CD4-positive, alpha-beta memory T cell (primary cell): ENCODE results near the gene SLC39A11. TPM values are rescaled to one million over a fixed set of nuclear protein-coding genes. Genes with fewer than 3 reads are reported as not detected.

Experiments
- CTCF ChIA-PET: fragments of 350-600 bp; sonication (Branson Sonifier 250); formaldehyde crosslinking; loops from one replicate; lab custom pipeline; 2021; ENCODE audit warnings: inconsistent platforms; ENCODE audit not compliant: partially characterized antibody; lab: Charles Lee
- POLR2A ChIA-PET: fragments of 350-600 bp; sonication (Branson Sonifier 250); formaldehyde crosslinking; loops from one replicate; lab custom pipeline; 2021; ENCODE audit not compliant: partially characterized antibody; lab: Charles Lee
- DNase-seq, 5 donors: peaks; one replicate each; pipeline versions ENCODE4 v3.0.0 to v3.0.0-alpha.2; 2020 to 2022; ENCODE audit warnings: mixed read lengths in 1 of 5
- H3K27ac ChIP-seq: one replicate; pipeline ENCODE4 v1.7.0; 2013; ENCODE audit warnings: low read depth, low read length
- H3K27me3 ChIP-seq: 2 replicates; pipeline ENCODE4 v1.7.0; 2013; ENCODE audit warnings: mild to moderate bottlenecking, low read length, moderate library complexity; ENCODE audit not compliant: insufficient read depth
- H3K36me3 ChIP-seq: 2 replicates; pipeline ENCODE4 v1.7.0; 2013; ENCODE audit warnings: mild to moderate bottlenecking, low read length, moderate library complexity; ENCODE audit not compliant: insufficient read depth
- H3K4me1 ChIP-seq: 2 replicates; pipeline ENCODE4 v1.7.0; 2013; ENCODE audit warnings: mild to moderate bottlenecking, low read length, moderate library complexity; ENCODE audit not compliant: insufficient read depth
- H3K4me3 ChIP-seq, 2 donors: one replicate each; pipeline ENCODE4 v1.7.0; 2013; ENCODE audit warnings: low read length in 2 of 2, mild to moderate bottlenecking in 1 of 2
- H3K9me3 ChIP-seq, 2 donors: one replicate each; pipeline ENCODE4 v1.7.0; 2013; ENCODE audit warnings: low read length in 2 of 2, control low read depth in 1 of 2; ENCODE audit not compliant: control insufficient read depth in 1 of 2
- H3K27ac Mint-ChIP-seq, 7 donors: one replicate each; pipeline ENCODE4 v1.8.0; 2020 to 2021; ENCODE audit warnings: mixed read lengths in 7 of 7, mild to moderate bottlenecking in 6 of 7, inconsistent platforms in 3 of 7, moderate library complexity in 3 of 7
- H3K27me3 Mint-ChIP-seq, 2 donors: one replicate each; pipeline ENCODE4 v1.8.0; 2020 to 2021; ENCODE audit warnings: mixed read lengths in 2 of 2
- H3K36me3 Mint-ChIP-seq, 2 donors: one replicate each; pipeline ENCODE4 v1.8.0; 2020 to 2021; ENCODE audit warnings: mixed read lengths in 2 of 2, inconsistent platforms in 1 of 2, mild to moderate bottlenecking in 1 of 2
- H3K4me1 Mint-ChIP-seq, 4 donors: one replicate each; pipeline ENCODE4 v1.8.0; 2020 to 2021; ENCODE audit warnings: mixed read lengths in 4 of 4, mild to moderate bottlenecking in 1 of 4
- H3K4me3 Mint-ChIP-seq, 8 donors: one replicate each; pipeline ENCODE4 v1.8.0; 2020 to 2021; ENCODE audit warnings: mixed read lengths in 8 of 8, mild to moderate bottlenecking in 7 of 8, moderate library complexity in 6 of 8, inconsistent platforms in 3 of 8
- H3K9me3 Mint-ChIP-seq, 8 donors: one replicate each; pipeline ENCODE4 v1.8.0; 2020 to 2021; ENCODE audit warnings: mixed read lengths in 8 of 8, mild to moderate bottlenecking in 5 of 8, inconsistent platforms in 3 of 8, moderate library complexity in 1 of 8
- intact Hi-C: fragments of 100-400 bp; cut with micrococcal nuclease; formaldehyde crosslinking; loops from one replicate; pipeline ENCODE4 v1.15.1; 2023
- polyA plus RNA-seq, 2 donors: library from polyadenylated mRNA; unstranded; fragments of 300-500 nt; fragmentation: Illumina TruSeq; gene quantifications; one replicate each; pipeline ENCODE4 v1.2.3, GENCODE V29; 2021
- total RNA-seq, 2 experiments: library from RNA; stranded (reverse); gene quantifications; one replicate each; pipeline ENCODE4 v1.2.3, GENCODE V29; 2021

Gene SLC39A11
- total and polyA plus RNA-seq, 4 experiments from 2014 or later, result 15.9 to 23.7 (median 20.4) TPM

DNA sequence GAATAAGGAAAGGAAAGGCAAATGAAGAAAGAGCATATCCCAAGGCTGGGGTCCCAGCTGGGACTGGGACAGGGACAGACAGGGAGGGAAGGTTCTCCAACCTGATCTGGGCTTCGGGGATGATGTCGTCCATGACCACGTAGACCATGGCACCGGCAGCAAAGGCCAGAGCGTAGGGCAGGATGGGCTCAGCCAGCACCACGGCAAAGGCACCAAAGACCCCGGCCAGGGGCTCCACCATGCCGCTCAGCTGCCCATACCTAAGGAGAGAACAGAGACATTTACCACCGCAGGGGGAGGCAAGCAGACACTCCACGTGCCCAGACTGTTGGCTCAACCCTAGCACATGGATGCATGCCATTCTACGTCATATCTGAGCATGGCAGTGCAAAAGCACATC, 443.8 kb downstream of the SLC39A11 start:
- intact Hi-C loops, result no loop called here
- POLR2A ChIA-PET, result no interaction called here

DNA sequence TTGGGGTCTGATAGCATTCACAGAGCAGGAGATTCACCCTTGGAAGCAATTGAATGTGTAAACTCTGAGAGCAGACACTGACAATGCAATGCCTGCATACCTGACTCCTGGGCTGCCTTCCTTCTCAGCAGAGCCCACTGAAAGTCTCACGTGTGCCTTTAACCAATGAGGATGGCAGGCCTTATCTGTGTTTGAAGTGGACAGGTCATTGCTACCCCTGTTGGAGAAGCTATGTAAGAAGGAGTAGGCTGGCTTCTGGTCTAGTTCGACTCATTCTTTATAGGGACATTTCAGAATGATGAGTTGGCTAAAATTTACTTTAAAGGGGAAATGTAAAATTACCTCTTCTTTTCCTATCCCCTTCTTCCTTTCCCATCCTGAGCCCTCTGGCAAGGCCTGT, 446.3 kb downstream of the SLC39A11 start:
- H3K27me3 ChIP-seq, result no peaks in the 10 kb centered on the region
- DNase-seq, result no peak
- no peak overlapping the region for H3K27ac ChIP-seq
- Mint-ChIP-seq H3K36me3 (peaks cover 1 to 35% of the 10 kb centered on the region in 2 donors), H3K27me3 (peaks cover 0 to 5% of the 10 kb centered on the region in 2 donors), H3K4me1 (no peaks in the 10 kb centered on the region), H3K4me3 (no peak overlapping the region), H3K27ac (no peak overlapping the region), H3K9me3 (no peaks in the 10 kb centered on the region)
- intact Hi-C loops, result no loop called here
- H3K4me1 ChIP-seq, result no peaks in the 10 kb centered on the region
- H3K4me3 ChIP-seq, result no peak overlapping the region
- H3K9me3 ChIP-seq, result no peaks in the 10 kb centered on the region
- ChIA-PET CTCF (interaction anchor here (1.9 kb wide), 1 partner anchor 81 kb away, joined by 6 read pairs; no protein-coding TSS in a partner anchor), POLR2A (no interaction called here)
- H3K36me3 ChIP-seq, result no peaks in the 10 kb centered on the region

More for the DNA sequence above, 443.8 kb downstream of the SLC39A11 start:
- H3K9me3 ChIP-seq, result no peaks in the 10 kb centered on the region
- H3K4me1 ChIP-seq, result no peaks in the 10 kb centered on the region
- no peaks in the 10 kb centered on the region for H3K36me3 ChIP-seq
- no peak for DNase-seq
- no peaks in the 10 kb centered on the region for H3K27me3 ChIP-seq
- H3K27ac ChIP-seq, result no peak overlapping the region
- Mint-ChIP-seq H3K27me3 (no peaks in the 10 kb centered on the region), H3K4me3 (no peak overlapping the region), H3K4me1 (no peaks in the 10 kb centered on the region), H3K27ac (no peak overlapping the region), H3K9me3 (no peaks in the 10 kb centered on the region), H3K36me3 (peaks cover 1 to 31% of the 10 kb centered on the region in 2 donors)
- CTCF ChIA-PET, result no interaction called here
- no peak overlapping the region for H3K4me3 ChIP-seq

DNA sequence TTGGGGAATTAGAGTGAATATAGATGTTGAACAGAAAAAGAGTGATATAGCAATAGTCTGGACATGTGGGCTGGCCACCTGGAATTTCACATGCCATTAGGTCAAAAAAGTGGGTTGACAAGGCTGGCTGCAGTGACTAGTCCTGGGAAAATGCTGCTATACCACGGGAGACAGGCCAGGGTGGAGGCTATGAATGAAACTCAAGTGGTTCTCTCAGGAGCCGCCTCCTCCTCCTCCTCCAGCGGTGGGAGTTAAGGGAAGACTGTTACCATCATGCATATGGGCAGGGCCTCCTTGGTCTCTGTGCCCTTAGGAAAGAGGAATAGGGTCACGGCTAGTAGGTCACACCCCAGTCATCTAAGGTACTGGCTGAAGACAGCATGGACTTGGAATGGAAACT, 448.0 kb downstream of the SLC39A11 start:
- ChIA-PET CTCF (no interaction called here), POLR2A (no interaction called here)
- Histone ChIP-seq H3K27ac (no peak overlapping the region), H3K27me3 (no peaks in the 10 kb centered on the region), H3K4me1 (no peaks in the 10 kb centered on the region), H3K9me3 (no peaks in the 10 kb centered on the region), H3K4me3 (no peak overlapping the region), H3K36me3 (no peaks in the 10 kb centered on the region)
- no peaks in the 10 kb centered on the region for H3K9me3 Mint-ChIP-seq
- H3K4me3 Mint-ChIP-seq, result no peak overlapping the region
- H3K27ac Mint-ChIP-seq, result no peak overlapping the region
- no peak for DNase-seq
- peaks cover 0 to 2% (median 0%) of the 10 kb centered on the region in 4 donors for H3K4me1 Mint-ChIP-seq
- intact Hi-C loops, result no loop called here
- H3K27me3 Mint-ChIP-seq, result peaks cover 0 to 10% of the 10 kb centered on the region in 2 donors
- H3K36me3 Mint-ChIP-seq, result peaks cover 1 to 35% of the 10 kb centered on the region in 2 donors

DNA sequence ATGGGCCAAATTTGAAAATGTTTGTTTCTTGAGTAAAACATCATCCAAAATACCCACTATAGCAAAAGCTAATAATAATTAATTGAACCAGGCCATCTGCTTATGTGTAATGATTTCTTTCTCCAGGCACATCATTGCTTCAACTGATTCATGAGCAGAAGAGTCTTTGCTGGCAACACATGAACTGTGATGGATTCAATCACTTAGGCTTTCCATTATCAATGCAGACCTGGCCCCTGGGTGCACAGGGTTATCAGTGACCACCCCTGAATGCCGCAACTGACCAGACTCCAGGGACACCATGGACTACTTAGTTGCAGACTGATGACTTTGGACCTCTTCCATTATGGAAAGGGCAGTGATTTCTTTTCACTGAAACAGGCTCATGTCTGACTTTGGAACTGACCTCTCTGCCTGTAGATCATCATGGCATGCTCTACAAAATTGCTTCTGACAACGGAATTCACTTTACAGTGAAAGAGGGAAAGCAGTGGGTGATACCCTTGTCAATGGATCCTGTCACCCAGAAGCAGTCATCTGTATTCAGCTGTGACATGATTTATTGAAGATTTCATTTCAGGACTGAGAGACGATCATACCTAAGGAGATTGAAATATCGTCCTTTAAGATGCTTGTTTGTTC, 448.8 kb downstream of the SLC39A11 start:
- CTCF ChIA-PET, result interaction anchor here (0.7 kb wide), 1 partner anchor 84 kb away, joined by 4 read pairs; no protein-coding TSS in a partner anchor
- intact Hi-C loops, result no loop called here

DNA sequence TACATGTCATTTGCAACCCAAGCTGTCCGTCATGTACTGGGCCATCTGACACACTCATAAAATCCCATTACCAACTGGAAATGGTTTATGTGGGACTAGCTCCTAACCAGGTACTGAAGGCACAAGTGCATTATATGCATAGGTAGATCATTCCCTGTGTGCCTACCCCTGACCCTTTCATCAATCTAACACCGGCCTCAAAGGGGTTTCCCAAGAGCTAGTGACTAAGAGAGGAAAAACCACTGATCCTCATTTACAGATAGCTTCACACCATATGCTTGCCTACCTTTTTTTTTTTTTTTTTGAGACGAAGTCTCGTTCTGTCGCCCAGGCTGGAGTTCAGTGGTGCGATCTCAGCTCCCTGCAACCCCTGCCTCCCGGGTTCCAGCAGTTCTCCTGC, 449.8 kb downstream of the SLC39A11 start:
- Histone ChIP-seq H3K27me3 (no peaks in the 10 kb centered on the region), H3K4me1 (no peaks in the 10 kb centered on the region), H3K9me3 (no peaks in the 10 kb centered on the region), H3K27ac (no peak overlapping the region), H3K4me3 (no peak overlapping the region), H3K36me3 (no peaks in the 10 kb centered on the region)
- H3K9me3 Mint-ChIP-seq, result no peaks in the 10 kb centered on the region
- no peak for DNase-seq
- peaks cover 1 to 28% of the 10 kb centered on the region in 2 donors for H3K36me3 Mint-ChIP-seq
- peaks cover 0 to 10% of the 10 kb centered on the region in 2 donors for H3K27me3 Mint-ChIP-seq
- intact Hi-C loops, result no loop called here
- ChIA-PET POLR2A (interaction anchor here (0.6 kb wide), 1 partner anchor 21 kb away, joined by 3 read pairs; no protein-coding TSS in a partner anchor), CTCF (interaction anchor here (0.7 kb wide), 1 partner anchor 85 kb away, joined by 4 read pairs; no protein-coding TSS in a partner anchor)
- no peak overlapping the region for H3K4me3 Mint-ChIP-seq
- no peak overlapping the region for H3K27ac Mint-ChIP-seq
- H3K4me1 Mint-ChIP-seq, result peaks cover 0 to 4% (median 0%) of the 10 kb centered on the region in 4 donors

More for the DNA sequence above, 448.8 kb downstream of the SLC39A11 start:
- no peaks in the 10 kb centered on the region for H3K9me3 Mint-ChIP-seq
- no peak overlapping the region for H3K27ac ChIP-seq
- H3K4me1 ChIP-seq, result no peaks in the 10 kb centered on the region
- peaks cover 1 to 34% of the 10 kb centered on the region in 2 donors for H3K36me3 Mint-ChIP-seq
- H3K9me3 ChIP-seq, result no peaks in the 10 kb centered on the region
- POLR2A ChIA-PET, result no interaction called here
- H3K27me3 Mint-ChIP-seq, result peaks cover 0 to 10% of the 10 kb centered on the region in 2 donors
- peaks cover 0 to 2% (median 0%) of the 10 kb centered on the region in 4 donors for H3K4me1 Mint-ChIP-seq
- no peaks in the 10 kb centered on the region for H3K27me3 ChIP-seq
- no peak for DNase-seq
- no peak overlapping the region for H3K27ac Mint-ChIP-seq
- no peaks in the 10 kb centered on the region for H3K36me3 ChIP-seq
- no peak overlapping the region for H3K4me3 Mint-ChIP-seq
- H3K4me3 ChIP-seq, result no peak overlapping the region

DNA sequence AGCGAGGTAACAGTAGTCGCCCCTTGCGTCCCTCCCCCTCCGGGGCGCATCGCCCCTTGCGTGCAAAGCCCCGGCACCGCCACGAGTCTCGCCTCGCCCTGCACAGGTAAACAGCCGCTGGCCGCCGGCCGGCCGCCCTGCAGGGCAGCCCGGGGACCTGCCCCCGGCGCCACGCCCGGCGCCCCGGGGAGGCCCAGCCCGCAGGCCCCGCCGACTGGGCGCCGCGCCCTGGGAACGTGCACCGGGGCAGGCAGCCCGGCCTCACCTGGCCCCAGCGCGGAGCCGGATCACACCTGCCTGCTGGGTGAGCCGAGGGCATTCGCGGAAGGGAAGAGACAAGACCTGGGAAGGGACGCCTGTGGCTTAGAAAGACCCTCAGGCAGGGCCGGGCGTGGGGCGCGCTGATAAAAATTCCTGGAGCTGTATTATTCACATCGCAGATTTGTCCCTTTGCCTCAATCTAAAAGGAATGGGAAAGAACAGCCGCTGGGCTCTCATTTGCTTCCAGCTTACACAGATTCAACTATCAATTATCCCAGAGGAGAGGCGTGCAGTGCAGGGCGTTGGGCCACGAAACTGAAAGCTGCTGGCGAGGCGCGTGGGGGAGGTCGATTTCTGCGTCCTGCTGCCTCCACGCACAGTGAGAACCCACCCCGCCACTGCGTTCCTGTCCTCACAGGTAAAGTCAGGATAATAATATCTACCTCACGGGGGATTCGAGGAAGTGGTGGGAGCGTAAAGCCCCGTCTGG, 451.9 kb downstream of the SLC39A11 start:
- Histone ChIP-seq H3K36me3 (no peaks in the 10 kb centered on the region), H3K4me3 (no peak overlapping the region), H3K27me3 (no peaks in the 10 kb centered on the region), H3K9me3 (no peaks in the 10 kb centered on the region), H3K4me1 (peaks cover 6% of the 10 kb centered on the region), H3K27ac (no peak overlapping the region)
- Mint-ChIP-seq H3K27ac (no peak overlapping the region), H3K9me3 (no peaks in the 10 kb centered on the region), H3K36me3 (peaks cover 0 to 13% of the 10 kb centered on the region in 2 donors), H3K4me3 (peak overlapping the region in 1 of 8 donors; percentile 35), H3K27me3 (peaks cover 0 to 10% of the 10 kb centered on the region in 2 donors), H3K4me1 (peaks cover 0 to 6% (median 4%) of the 10 kb centered on the region in 4 donors)
- ChIA-PET POLR2A (no interaction called here), CTCF (no interaction called here)
- DNase-seq, result no peak
- intact Hi-C loops, result no loop called here

DNA sequence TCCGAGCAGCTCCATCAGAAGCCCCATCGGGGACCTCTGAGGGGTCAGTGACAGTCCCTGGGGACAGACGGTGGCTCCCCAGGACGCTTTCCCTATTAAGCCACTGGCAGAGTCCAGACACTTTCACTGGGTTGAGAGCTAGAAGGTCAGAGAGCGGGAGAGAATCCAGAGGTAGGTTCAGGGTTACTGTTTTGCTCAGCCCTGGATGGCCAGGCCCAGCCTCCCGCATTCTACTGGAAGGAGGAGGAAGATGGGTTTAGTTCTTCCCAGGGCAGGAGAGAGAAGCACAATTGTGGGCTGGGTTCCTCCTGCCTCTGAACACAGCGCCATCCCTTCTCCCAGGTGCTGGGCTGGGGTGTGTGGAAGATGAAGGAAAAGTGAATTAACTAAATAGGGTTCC, 452.8 kb downstream of the SLC39A11 start:
- Mint-ChIP-seq H3K27me3 (peaks cover 0 to 10% of the 10 kb centered on the region in 2 donors), H3K4me1 (peaks cover 7 to 14% (median 12%) of the 10 kb centered on the region in 4 donors), H3K27ac (no peak overlapping the region), H3K4me3 (no peak overlapping the region), H3K9me3 (no peaks in the 10 kb centered on the region), H3K36me3 (peaks cover 0 to 13% of the 10 kb centered on the region in 2 donors)
- no peak overlapping the region for H3K27ac ChIP-seq
- intact Hi-C loops, result no loop called here
- H3K4me1 ChIP-seq, result peaks cover 14% of the 10 kb centered on the region
- no peaks in the 10 kb centered on the region for H3K36me3 ChIP-seq
- H3K27me3 ChIP-seq, result no peaks in the 10 kb centered on the region
- POLR2A ChIA-PET, result no interaction called here
- no peak overlapping the region for H3K4me3 ChIP-seq
- no peak for DNase-seq
- no peaks in the 10 kb centered on the region for H3K9me3 ChIP-seq
- CTCF ChIA-PET, result no interaction called here
